KMS-11 (cell line): Measurements from ENCODE around the gene NCKAP1.

Experiments used
- H2AFZ ChIP-seq: fragments of 200-600 bp; sonication (generic); 2 replicates; pipeline ENCODE4 v1.6.1; 2016; ENCODE audit warnings: antibody characterized with exemption, mixed run types, low read depth
- H3K27ac ChIP-seq: fragments of 200-600 bp; sonication (generic); 2 replicates; pipeline ENCODE4 v1.6.1; 2016; ENCODE audit warnings: mild to moderate bottlenecking, mixed run types
- H3K27me3 ChIP-seq: fragments of 200-600 bp; sonication (generic); 2 replicates; pipeline ENCODE4 v1.6.1; 2017; ENCODE audit warnings: mild to moderate bottlenecking, low read depth, mixed run types, moderate library complexity; ENCODE audit not compliant: insufficient read depth
- H3K36me3 ChIP-seq: fragments of 200-600 bp; sonication (generic); 2 replicates; pipeline ENCODE4 v1.6.1; 2017; ENCODE audit warnings: mild to moderate bottlenecking, mixed run types; ENCODE audit not compliant: insufficient read depth
- H3K4me1 ChIP-seq: fragments of 200-600 bp; sonication (generic); 2 replicates; pipeline ENCODE4 v1.6.1; 2016; ENCODE audit warnings: mild to moderate bottlenecking, low read depth, mixed run types; ENCODE audit not compliant: poor library complexity, severe bottlenecking
- H3K4me2 ChIP-seq: fragments of 200-600 bp; sonication (generic); 2 replicates; pipeline ENCODE4 v1.7.0; 2016; ENCODE audit warnings: mild to moderate bottlenecking, mixed run types
- H3K4me3 ChIP-seq: fragments of 200-600 bp; sonication (generic); IDR thresholded peaks from 2 replicates; pipeline ENCODE4 v1.6.1; 2017; ENCODE audit warnings: low read depth, low read length, mixed read lengths; ENCODE audit not compliant: insufficient read depth
- H3K79me2 ChIP-seq: fragments of 200-600 bp; sonication (generic); 2 replicates; pipeline ENCODE4 v1.6.1; 2016; ENCODE audit warnings: low read depth, mixed run types; ENCODE audit not compliant: insufficient read depth
- H3K9ac ChIP-seq: fragments of 200-600 bp; sonication (generic); 2 replicates; pipeline ENCODE4 v1.6.1; 2016; ENCODE audit warnings: mild to moderate bottlenecking, mixed run types
- H4K20me1 ChIP-seq: fragments of 200-600 bp; sonication (generic); 2 replicates; pipeline ENCODE4 v1.6.1; 2016; ENCODE audit warnings: mild to moderate bottlenecking, mixed run types; ENCODE audit not compliant: insufficient read depth
- TF ChIP-seq, protein P1 (sequence below): fragments of 200-600 bp; sonication (generic); conservative IDR thresholded peaks from 2 replicates; pipeline ENCODE4 v1.6.1; 2017; ENCODE audit warnings: low read depth, mild to moderate bottlenecking, antibody characterized with exemption, low read length, moderate library complexity, mixed read lengths

Gene NCKAP1

GRCh38 chr2:183038341-183039300 lies at the start of gene NCKAP1:
NCKAP1 (minus strand) TSS chr2:183038457; CDS start chr2:183038099, 358 bp downstream.
- Histone ChIP-seq H3K27me3 (peaks cover 29% of the 10 kb centered on the region), H3K4me3 (peak within 1 kb of the TSS; percentile 80), H3K4me1 (peaks cover 22% of the 10 kb centered on the region), H4K20me1 (peaks cover 15% of the 10 kb centered on the region; the same call in 1 of the 2 replicates), H3K27ac (peak within 1 kb of the TSS; percentile 49; the same call in 1 of the 2 replicates), H2AFZ (peak within 1 kb of the TSS; percentile 82), H3K79me2 (peaks cover 6% of the 10 kb centered on the region; the same call in 1 of the 2 replicates), H3K36me3 (no peaks in the 10 kb centered on the region), H3K9ac (peak within 1 kb of the TSS; percentile 80), H3K4me2 (peak within 1 kb of the TSS; percentile 70)
- TF ChIP-seq, protein P1, sequence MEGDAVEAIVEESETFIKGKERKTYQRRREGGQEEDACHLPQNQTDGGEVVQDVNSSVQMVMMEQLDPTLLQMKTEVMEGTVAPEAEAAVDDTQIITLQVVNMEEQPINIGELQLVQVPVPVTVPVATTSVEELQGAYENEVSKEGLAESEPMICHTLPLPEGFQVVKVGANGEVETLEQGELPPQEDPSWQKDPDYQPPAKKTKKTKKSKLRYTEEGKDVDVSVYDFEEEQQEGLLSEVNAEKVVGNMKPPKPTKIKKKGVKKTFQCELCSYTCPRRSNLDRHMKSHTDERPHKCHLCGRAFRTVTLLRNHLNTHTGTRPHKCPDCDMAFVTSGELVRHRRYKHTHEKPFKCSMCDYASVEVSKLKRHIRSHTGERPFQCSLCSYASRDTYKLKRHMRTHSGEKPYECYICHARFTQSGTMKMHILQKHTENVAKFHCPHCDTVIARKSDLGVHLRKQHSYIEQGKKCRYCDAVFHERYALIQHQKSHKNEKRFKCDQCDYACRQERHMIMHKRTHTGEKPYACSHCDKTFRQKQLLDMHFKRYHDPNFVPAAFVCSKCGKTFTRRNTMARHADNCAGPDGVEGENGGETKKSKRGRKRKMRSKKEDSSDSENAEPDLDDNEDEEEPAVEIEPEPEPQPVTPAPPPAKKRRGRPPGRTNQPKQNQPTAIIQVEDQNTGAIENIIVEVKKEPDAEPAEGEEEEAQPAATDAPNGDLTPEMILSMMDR, result peak; percentile 68

DNA sequence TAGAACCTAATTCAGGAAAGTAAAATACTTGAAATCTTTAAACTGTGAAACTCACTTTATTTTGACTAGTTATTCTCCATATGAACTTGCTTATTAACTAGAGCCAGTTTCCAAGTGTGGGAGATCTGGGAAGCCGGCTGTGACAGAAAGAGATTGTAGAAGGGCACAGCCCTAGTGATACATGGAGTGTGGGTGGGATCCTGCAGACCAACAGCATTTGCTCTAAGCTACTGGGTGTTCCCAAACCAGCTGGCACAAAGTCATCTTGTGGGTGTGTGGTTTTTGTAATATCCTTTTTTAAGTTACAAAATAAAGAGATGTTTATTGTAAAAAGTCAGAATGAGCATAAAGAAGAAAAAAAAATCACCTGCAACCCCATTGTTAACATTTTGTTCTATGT lies 43.7 kb upstream of the NCKAP1 start:
- Histone ChIP-seq H3K4me2 (no peak overlapping the region), H3K4me1 (peaks cover 13% of the 10 kb centered on the region), H2AFZ (no peak overlapping the region), H3K36me3 (no peaks in the 10 kb centered on the region), H4K20me1 (no peaks in the 10 kb centered on the region), H3K4me3 (no peak overlapping the region), H3K79me2 (no peaks in the 10 kb centered on the region), H3K9ac (no peak overlapping the region), H3K27me3 (no peaks in the 10 kb centered on the region), H3K27ac (no peak overlapping the region)
- TF ChIP-seq, protein P1, result no peak

GRCh38 chr2:183079139-183079775 lies 41.0 kb upstream of the NCKAP1 start:
- TF ChIP-seq, protein P1, result no peak
- Histone ChIP-seq H2AFZ (peak overlapping the region; percentile 98), H3K27me3 (no peaks in the 10 kb centered on the region), H3K4me1 (peaks cover 13% of the 10 kb centered on the region), H4K20me1 (no peaks in the 10 kb centered on the region), H3K4me3 (peak overlapping the region; percentile 94), H3K27ac (no peak overlapping the region; the same call in 1 of the 2 replicates), H3K4me2 (peak overlapping the region; percentile 93), H3K9ac (peak overlapping the region; percentile 53; the same call in 1 of the 2 replicates), H3K79me2 (no peaks in the 10 kb centered on the region), H3K36me3 (no peaks in the 10 kb centered on the region)

DNA sequence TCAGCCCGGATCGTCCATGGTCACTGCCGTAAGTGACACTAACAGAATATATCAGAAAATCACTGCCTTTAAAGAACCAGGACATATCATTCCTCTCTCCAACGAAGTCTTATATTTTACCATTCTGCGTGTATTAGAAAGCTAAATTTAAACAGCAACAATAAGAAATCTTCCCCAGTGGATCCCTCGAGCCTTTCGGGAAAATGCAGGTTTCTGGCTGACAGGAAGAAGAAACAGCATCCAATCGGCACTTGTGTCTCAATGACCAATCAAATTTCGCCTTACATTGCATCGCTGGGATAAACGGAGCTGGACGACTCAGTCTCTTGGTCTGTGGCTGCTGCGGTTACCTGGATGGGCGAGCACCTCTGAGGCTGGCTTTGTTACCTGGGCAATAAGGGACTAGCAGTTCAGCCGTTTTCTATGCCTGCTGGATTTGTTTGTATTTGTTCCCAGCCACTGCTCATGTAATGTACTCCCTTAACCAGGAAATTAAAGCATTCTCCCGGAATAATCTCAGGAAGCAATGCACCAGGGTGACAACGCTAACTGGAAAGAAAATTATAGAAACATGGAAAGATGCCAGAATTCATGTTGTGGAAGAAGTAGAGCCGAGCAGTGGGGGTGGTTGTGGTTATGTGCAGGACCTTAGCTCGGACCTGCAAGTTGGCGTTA lies 40.3 kb upstream of the NCKAP1 start, which contains the start of gene DUSP19:
DUSP19 (plus strand) TSS at position 284 of the 675 bp plus-strand sequence; CDS start at position 471, 187 bp downstream.
- TF ChIP-seq, protein P1, result no peak
- Histone ChIP-seq H3K36me3 (no peaks in the 10 kb centered on the region), H3K27ac (no peak within 1 kb of the TSS; the same call in 1 of the 2 replicates), H3K27me3 (no peaks in the 10 kb centered on the region), H3K9ac (peak within 1 kb of the TSS; percentile 53; the same call in 1 of the 2 replicates), H2AFZ (peak within 1 kb of the TSS; percentile 98), H4K20me1 (no peaks in the 10 kb centered on the region), H3K4me2 (peak within 1 kb of the TSS; percentile 93), H3K4me3 (peak within 1 kb of the TSS; percentile 94), H3K4me1 (peaks cover 13% of the 10 kb centered on the region), H3K79me2 (no peaks in the 10 kb centered on the region)
